Neutrophil (primary cell): ENCODE data around the gene RASSF5.
A peak's percentile ranks its signal among the peaks of the same experiment; 100 is the strongest.

Experiments
- H3K27ac ChIP-seq: fragments of 200-600 bp; sonication (generic); 2 replicates; pipeline ENCODE4 v1.5.1; 2016; ENCODE audit warnings: mild to moderate bottlenecking, moderate library complexity
- H3K27me3 ChIP-seq: fragments of 200-600 bp; sonication (generic); 2 replicates; pipeline ENCODE4 v1.6.0; 2016; ENCODE audit warnings: mild to moderate bottlenecking
- H3K36me3 ChIP-seq: fragments of 200-600 bp; sonication (generic); 2 replicates; pipeline ENCODE4 v1.5.1; 2017
- H3K4me1 ChIP-seq, 2 experiments: fragments of 200-600 bp in 1 of 2; sonication (generic) in 1 of 2; 1 replicate in 1 of 2; 2 replicates in 1 of 2; pipeline versions ENCODE4 v1.5.1 to v1.6.1; 2013 to 2016; ENCODE audit warnings: low read depth in 1 of 2, low read length in 1 of 2, mild to moderate bottlenecking in 1 of 2, moderate library complexity in 1 of 2; ENCODE audit not compliant: control insufficient read depth in 1 of 2, insufficient read depth in 1 of 2
- H3K4me3 ChIP-seq, 2 experiments: fragments of 200-600 bp in 1 of 2; sonication (generic) in 1 of 2; 1 replicate in 1 of 2; 2 replicates in 1 of 2; pipeline ENCODE4 v1.5.1; 2013 to 2016; ENCODE audit warnings: low read depth in 1 of 2, low read length in 1 of 2, mild to moderate bottlenecking in 1 of 2, moderate library complexity in 1 of 2
- H3K9me3 ChIP-seq: fragments of 200-600 bp; sonication (generic); 2 replicates; pipeline ENCODE4 v1.5.1; 2016
- CTCF ChIP-seq: fragments of 200-600 bp; sonication (generic); IDR thresholded peaks from 2 replicates; pipeline ENCODE4 v1.5.1; 2016; ENCODE audit warnings: antibody characterized with exemption

RASSF5 gene

DNA sequence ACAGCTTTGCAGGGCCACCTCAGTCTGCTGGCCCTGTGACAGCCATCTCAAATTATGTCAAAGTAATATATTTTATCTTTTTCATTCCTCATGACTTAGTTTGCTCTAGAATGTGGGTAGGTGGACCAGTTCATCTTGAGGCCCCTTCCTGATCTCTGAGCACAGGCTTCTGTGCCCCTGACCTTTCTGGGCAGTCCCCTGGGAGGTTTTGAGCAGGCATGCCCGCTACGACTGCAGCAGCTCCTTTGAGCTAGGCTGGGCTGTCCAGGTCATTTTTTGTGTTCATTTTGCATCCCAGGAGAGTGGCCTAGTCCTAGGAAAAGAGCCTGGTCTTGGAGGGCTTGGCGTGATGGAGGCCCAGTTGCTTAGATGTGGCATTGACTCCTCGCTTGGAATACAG, 62.2 kb downstream of the RASSF5 start:
- Histone ChIP-seq H3K36me3 (peaks cover 88% of the 10 kb centered on the region), H3K27me3 (no peaks in the 10 kb centered on the region), H3K9me3 (no peaks in the 10 kb centered on the region), H3K4me1 (peaks cover 100% of the 10 kb centered on the region in 2 experiments), H3K27ac (peak overlapping the region; percentile 100), H3K4me3 (peak overlapping the region in 1 of 2 experiments; percentile 96)
- no peak for TF ChIP-seq CTCF

DNA sequence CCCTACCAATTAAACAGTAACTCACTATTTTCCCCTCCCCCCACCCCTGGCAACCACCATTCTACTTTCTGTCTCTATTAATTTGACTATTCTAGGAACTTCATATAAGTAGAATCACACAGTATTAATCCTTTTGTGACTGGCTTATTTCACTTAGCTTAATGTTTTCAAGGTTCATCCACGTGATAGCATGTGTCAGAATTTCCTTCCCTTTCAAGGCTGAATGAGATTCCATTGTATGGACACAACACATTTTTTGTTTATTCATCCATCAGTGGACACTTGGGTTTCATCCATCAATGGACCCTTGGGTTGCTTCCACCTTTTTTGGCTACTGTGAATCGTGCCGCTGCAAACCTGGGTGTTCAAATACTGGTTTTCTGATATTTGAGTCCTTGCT, 63.2 kb downstream of the RASSF5 start:
- Histone ChIP-seq H3K27me3 (no peaks in the 10 kb centered on the region), H3K27ac (peak overlapping the region; percentile 100), H3K36me3 (peaks cover 78% of the 10 kb centered on the region), H3K4me1 (peaks cover 100% of the 10 kb centered on the region in 2 experiments), H3K4me3 (peak overlapping the region in 1 of 2 experiments; percentile 14), H3K9me3 (no peaks in the 10 kb centered on the region)
- TF ChIP-seq CTCF, result no peak

GRCh38 chr1:206572835-206573234, 65.5 kb downstream of the RASSF5 start:
- peak overlapping the region; percentile 56 to 66 for H3K4me3 ChIP-seq
- peaks cover 100% of the 10 kb centered on the region in 2 experiments for H3K4me1 ChIP-seq
- peaks cover 55% of the 10 kb centered on the region for H3K36me3 ChIP-seq
- TF ChIP-seq CTCF, result no peak
- H3K27me3 ChIP-seq, result no peaks in the 10 kb centered on the region
- H3K27ac ChIP-seq, result peak overlapping the region; percentile 100
- no peaks in the 10 kb centered on the region for H3K9me3 ChIP-seq

DNA sequence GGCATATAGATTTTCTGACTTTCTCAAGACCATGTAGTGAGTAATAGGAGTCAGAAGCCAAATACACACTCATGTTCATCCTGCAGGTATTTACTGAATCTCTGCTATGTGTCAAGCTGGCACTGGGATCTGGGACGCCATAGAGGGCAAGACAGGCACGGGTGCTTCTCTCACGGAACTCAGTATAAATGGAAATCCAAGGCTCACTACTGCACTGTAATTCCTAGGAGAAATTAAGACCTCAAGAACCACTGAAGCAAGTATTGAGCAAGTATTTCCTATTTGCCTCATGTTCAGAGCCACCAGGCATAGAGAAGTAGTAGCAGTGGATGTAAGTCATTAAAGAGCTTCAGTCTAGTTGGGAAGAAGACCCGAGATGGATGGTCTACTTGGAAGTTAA, 66.0 kb downstream of the RASSF5 start:
- H3K4me3 ChIP-seq, result peak overlapping the region; percentile 56 to 66
- H3K4me1 ChIP-seq, result peaks cover 100% of the 10 kb centered on the region in 2 experiments
- no peak for TF ChIP-seq CTCF
- no peaks in the 10 kb centered on the region for H3K9me3 ChIP-seq
- H3K27me3 ChIP-seq, result no peaks in the 10 kb centered on the region
- H3K36me3 ChIP-seq, result peaks cover 51% of the 10 kb centered on the region
- H3K27ac ChIP-seq, result peak overlapping the region; percentile 100

DNA sequence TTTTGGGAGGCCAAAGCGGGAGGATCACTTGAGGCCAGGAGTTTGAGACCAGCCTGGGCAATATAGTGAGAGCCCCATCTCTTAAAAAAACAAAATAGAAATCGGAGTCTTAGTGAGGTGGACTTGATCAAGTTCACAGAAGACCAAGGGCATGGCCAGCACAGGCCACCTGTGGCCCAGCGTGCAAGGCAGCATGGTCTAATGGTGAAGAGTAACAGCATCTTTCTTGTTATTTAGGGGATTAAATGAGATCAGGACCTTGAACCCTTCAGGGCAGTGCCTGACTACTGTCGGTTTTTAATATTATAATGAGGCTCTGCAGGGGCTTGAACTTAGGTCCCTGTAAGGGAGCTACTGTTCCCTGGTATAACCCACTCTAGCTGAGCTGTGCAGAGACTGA, 66.4 kb downstream of the RASSF5 start:
- peaks cover 100% of the 10 kb centered on the region in 2 experiments for H3K4me1 ChIP-seq
- H3K36me3 ChIP-seq, result peaks cover 51% of the 10 kb centered on the region
- TF ChIP-seq CTCF, result no peak
- H3K27ac ChIP-seq, result peak overlapping the region; percentile 100
- peak overlapping the region; percentile 56 to 66 for H3K4me3 ChIP-seq
- no peaks in the 10 kb centered on the region for H3K9me3 ChIP-seq
- no peaks in the 10 kb centered on the region for H3K27me3 ChIP-seq
